HCT116 (cell line): ENCODE measurements around the gene UGT1A3.

Experiments
- CEBPB ChIP-seq: IDR thresholded peaks from 2 replicates; pipeline ENCODE4 v1.6.1; 2012; ENCODE audit warnings: low read depth
- CTCF ChIP-seq, 3 experiments: fragments of 200-600 bp in 1 of 3; sonication (generic) in 1 of 3; IDR thresholded peaks in 2 of 3; conservative IDR thresholded peaks in 1 of 3; 2 replicates each; pipeline ENCODE4 v1.5.1; 2012 to 2017; ENCODE audit warnings: low read depth in 2 of 3, low read length in 2 of 3, antibody characterized with exemption in 1 of 3, borderline replicate concordance in 1 of 3, control low read depth in 1 of 3, mild to moderate bottlenecking in 1 of 3, mixed read lengths in 1 of 3, mixed run types in 1 of 3, moderate library complexity in 1 of 3; ENCODE audit not compliant: insufficient read depth in 1 of 3
- EGR1 ChIP-seq: IDR thresholded peaks from 2 replicates; pipeline ENCODE4 v1.6.1; 2012; ENCODE audit warnings: low read depth
- JUND ChIP-seq: IDR thresholded peaks from 2 replicates; pipeline ENCODE4 v1.6.1; 2012
- MAX ChIP-seq: IDR thresholded peaks from 2 replicates; pipeline ENCODE4 v1.6.1; 2012
- POLR2AphosphoS5 ChIP-seq: IDR thresholded peaks from 2 replicates; pipeline ENCODE4 v1.6.1; 2011; ENCODE audit warnings: mild to moderate bottlenecking, low read depth, low read length, moderate library complexity
- ZNF274 ChIP-seq: fragments of 200-500 bp; sonication (Bioruptor generic); IDR thresholded peaks from 2 replicates; pipeline ENCODE4 v1.6.1; 2014; ENCODE audit warnings: mild to moderate bottlenecking, low read depth, low read length, inconsistent platforms

GRCh38 chr2:233816771-233817170 lies 87.9 kb downstream of the UGT1A3 start:
- no peak for TF ChIP-seq ZNF274
- no peak for TF ChIP-seq MAX
- no peak for TF ChIP-seq CEBPB
- no peak for TF ChIP-seq EGR1
- TF ChIP-seq JUND = no peak
- TF ChIP-seq CTCF (IDR thresholded peaks at IDR 0.05 in 2 of 3, conservative IDR thresholded peaks at IDR 0.05 in 1 of 3; ENCODE audit: borderline replicate concordance in 1 of 3, insufficient read depth in 1 of 3, low read depth in 2 of 3, low read length in 2 of 3) = no peak
- no peak for TF ChIP-seq POLR2AphosphoS5
